ENCODE results near the gene C1R. TPM values are rescaled to one million over a fixed set of nuclear protein-coding genes. Genes with fewer than 3 reads are reported as not detected.

Gene C1R
- total RNA-seq, 1 experiment from 2014 or later, result 1.3 TPM

GRCh38 chr12:7100239-7100638 is 8.0 kb upstream of the C1R start:
- Histone ChIP-seq H3K27me3 (ENCODE audit: control insufficient read depth, insufficient read depth, low read length) (no peaks in the 10 kb centered on the region), H3K27ac (ENCODE audit: low read length) (no peak overlapping the region), H3K4me1 (ENCODE audit: control insufficient read depth, insufficient read depth, low read length) (no peaks in the 10 kb centered on the region), H3K36me3 (ENCODE audit: control insufficient read depth, insufficient read depth, low read length) (no peaks in the 10 kb centered on the region), H3K4me3 (ENCODE audit: low read depth in 2 of 2, low read length in 2 of 2) (no peak overlapping the region), H3K9me3 (ENCODE audit: control insufficient read depth, insufficient read depth, low read depth, low read length) (no peaks in the 10 kb centered on the region)
- ATAC-seq (no peak), DNase-seq (ENCODE audit: low read depth, low spot score) (no peak)
- POLR2A ChIA-PET, result no interaction called here
- CTCF ChIA-PET, result no interaction called here
- in situ Hi-C loops (cut with HindIII; ENCODE audit: low pct_unique_long_range_greater_than_20kb, low sequenced_read_pairs) (no loop called here), intact Hi-C loops (cut with micrococcal nuclease; ENCODE audit: unreplicated experiment) (no loop called here)
- no TSS peak for BruUV-seq (replicated peaks)
- TF ChIP-seq SIN3A (IDR thresholded peaks at IDR 0.05; ENCODE audit: borderline replicate concordance, insufficient read depth, low read depth, low read length), result no peak
- no peak for TF ChIP-seq CTCF (IDR thresholded peaks at IDR 0.05)
- no peak for TF ChIP-seq TCF7L2 (IDR thresholded peaks at IDR 0.05; ENCODE audit: low read depth, low read length)
- TF ChIP-seq POLR2AphosphoS5 (IDR thresholded peaks at IDR 0.05; ENCODE audit: low read depth, low read length), result no peak
- TF ChIP-seq REST (IDR thresholded peaks at IDR 0.05; ENCODE audit: insufficient read depth in 1 of 2, low read depth in 2 of 2, low read length in 1 of 2), result no peak

GRCh38 chr12:7099290-7099996 is 7.2 kb upstream of the C1R start:
- no TSS peak for BruUV-seq (replicated peaks)
- in situ Hi-C loops (cut with HindIII; ENCODE audit: low pct_unique_long_range_greater_than_20kb, low sequenced_read_pairs), result no loop called here

More at GRCh38 chr12:7099290-7099996, 7.2 kb upstream of the C1R start:
- H3K27ac ChIP-seq (ENCODE audit: low read length), result no peak overlapping the region
- H3K36me3 ChIP-seq (ENCODE audit: control insufficient read depth, insufficient read depth, low read length), result no peaks in the 10 kb centered on the region
- ChIA-PET CTCF (no interaction called here), POLR2A (no interaction called here)
- H3K4me3 ChIP-seq (ENCODE audit: low read depth in 2 of 2, low read length in 2 of 2), result no peak overlapping the region
- no peaks in the 10 kb centered on the region for H3K27me3 ChIP-seq (ENCODE audit: control insufficient read depth, insufficient read depth, low read length)
- H3K4me1 ChIP-seq (ENCODE audit: control insufficient read depth, insufficient read depth, low read length), result no peaks in the 10 kb centered on the region
- intact Hi-C loops (cut with micrococcal nuclease; ENCODE audit: unreplicated experiment), result no loop called here
- ATAC-seq (no peak), DNase-seq (ENCODE audit: low read depth, low spot score) (no peak)
- H3K9me3 ChIP-seq (ENCODE audit: control insufficient read depth, insufficient read depth, low read depth, low read length), result no peaks in the 10 kb centered on the region
- TF ChIP-seq POLR2AphosphoS5 (IDR thresholded peaks at IDR 0.05; ENCODE audit: low read depth, low read length), result no peak
- TF ChIP-seq CTCF (IDR thresholded peaks at IDR 0.05), result no peak
- TF ChIP-seq SIN3A (IDR thresholded peaks at IDR 0.05; ENCODE audit: borderline replicate concordance, insufficient read depth, low read depth, low read length), result no peak
- TF ChIP-seq TCF7L2 (IDR thresholded peaks at IDR 0.05; ENCODE audit: low read depth, low read length), result no peak
- no peak for TF ChIP-seq REST (IDR thresholded peaks at IDR 0.05; ENCODE audit: insufficient read depth in 1 of 2, low read depth in 2 of 2, low read length in 1 of 2)

Data from Panc1 (cell line).